PC-3 (cell line): Measurements from ENCODE around the gene CTCFL. TPM values are rescaled to one million over a fixed set of nuclear protein-coding genes. Genes with fewer than 3 reads are reported as not detected.

Experiments
- ATAC-seq: fragments of 200-7000 bp; cut with Tn5 transposase; 2 replicates; pipeline ENCODE4 v1.9.1; 2020; ENCODE audit warnings: mild to moderate bottlenecking, moderate library complexity
- BruUV-seq: library from RNA; stranded (reverse); fragments of 400-500 nt; replicated peaks from 2 replicates; lab custom pipeline; 2021; lab: Mats Ljungman, UMichigan
- CTCF ChIA-PET: fragments of 300-600 bp; sonication (Branson Sonifier 250); formaldehyde crosslinking; loops from one replicate; lab custom pipeline; 2022; ENCODE audit warnings: antibody characterized with exemption; lab: Charles Lee
- POLR2A ChIA-PET: fragments of 300-600 bp; sonication (Branson Sonifier 250); formaldehyde crosslinking; loops from one replicate; lab custom pipeline; 2022; ENCODE audit warnings: antibody characterized with exemption; ENCODE audit not compliant: unreplicated experiment; lab: Charles Lee
- DNase-seq: peaks from one replicate; pipeline ENCODE4 v3.0.0-alpha.2; 2015
- H2AFZ ChIP-seq: fragments of 300-600 bp; sonication (generic); 2 replicates; pipeline ENCODE4 v1.6.0; 2016; ENCODE audit warnings: antibody characterized with exemption, low read length
- H3F3A ChIP-seq: fragments of 300-600 bp; sonication (generic); one replicate; pipeline ENCODE4 v1.6.0; 2017; ENCODE audit warnings: antibody characterized with exemption, low read length, control low read depth, mild to moderate bottlenecking; ENCODE audit not compliant: unreplicated experiment
- H3K27ac ChIP-seq: fragments of 300-600 bp; sonication (generic); 2 replicates; pipeline ENCODE4 v1.5.1; 2016; ENCODE audit warnings: mild to moderate bottlenecking, low read length
- H3K27me3 ChIP-seq: fragments of 300-600 bp; sonication (generic); 2 replicates; pipeline ENCODE4 v1.6.1; 2016; ENCODE audit warnings: low read length, mixed read lengths
- H3K36me3 ChIP-seq: fragments of 300-600 bp; sonication (generic); 2 replicates; pipeline ENCODE4 v1.6.1; 2016; ENCODE audit warnings: low read depth, mixed run types, low read length, mixed read lengths
- H3K4me1 ChIP-seq: fragments of 300-600 bp; sonication (generic); 2 replicates; pipeline ENCODE4 v1.5.1; 2016; ENCODE audit warnings: low read length; ENCODE audit not compliant: insufficient read depth
- H3K4me2 ChIP-seq: fragments of 300-600 bp; sonication (generic); 2 replicates; pipeline ENCODE4 v1.6.0; 2016; ENCODE audit warnings: low read length
- H3K4me3 ChIP-seq: fragments of 300-600 bp; sonication (generic); 2 replicates; pipeline ENCODE4 v1.5.1; 2016; ENCODE audit warnings: mild to moderate bottlenecking, low read length, mixed read lengths
- H3K79me2 ChIP-seq: fragments of 300-600 bp; sonication (generic); 2 replicates; pipeline ENCODE4 v1.6.1; 2017; ENCODE audit warnings: low read length, mixed read lengths
- H3K9ac ChIP-seq: fragments of 300-600 bp; sonication (generic); 2 replicates; pipeline ENCODE4 v1.6.0; 2016; ENCODE audit warnings: mild to moderate bottlenecking, low read length
- H3K9me2 ChIP-seq: fragments of 300-600 bp; sonication (generic); replicated peaks from 2 replicates; pipeline ENCODE4 v1.6.1; 2016; ENCODE audit warnings: mixed run types, low read length, mixed read lengths
- H3K9me3 ChIP-seq: fragments of 300-600 bp; sonication (generic); 2 replicates; pipeline ENCODE4 v1.6.1; 2016; ENCODE audit warnings: low read length, mixed read lengths
- H4K20me1 ChIP-seq: fragments of 300-600 bp; sonication (generic); 2 replicates; pipeline ENCODE4 v1.6.1; 2016; ENCODE audit warnings: low read length, mixed read lengths
- EZH2 ChIP-seq: fragments of 300-600 bp; sonication (generic); IDR thresholded peaks from one replicate; pipeline ENCODE4 v1.6.1; 2017; ENCODE audit warnings: antibody characterized with exemption, mild to moderate bottlenecking, low read length; ENCODE audit not compliant: unreplicated experiment
- EZH2phosphoT487 ChIP-seq: fragments of 300-600 bp; sonication (generic); IDR thresholded peaks from 2 replicates; pipeline ENCODE4 v1.6.1; 2018; ENCODE audit warnings: mild to moderate bottlenecking, antibody characterized with exemption, low read length, borderline replicate concordance
- intact Hi-C: fragments of 100-400 bp; cut with micrococcal nuclease; formaldehyde crosslinking; loops from 2 replicates; pipeline ENCODE4 v1.9.0; 2023
- total RNA-seq: library from RNA; depleted of rRNA; stranded (reverse); fragments of >200 nt; gene quantifications from 2 replicates; pipeline ENCODE4 v1.2.3, GENCODE V29; 2014
- TF ChIP-seq, protein P1 (sequence below): fragments of 300-600 bp; sonication (generic); conservative IDR thresholded peaks from 2 replicates; pipeline ENCODE4 v1.5.1; 2017; ENCODE audit warnings: antibody characterized with exemption, low read depth, mild to moderate bottlenecking, low read length

Gene CTCFL
- total RNA-seq, 1 experiment from 2014 or later: not detected

DNA sequence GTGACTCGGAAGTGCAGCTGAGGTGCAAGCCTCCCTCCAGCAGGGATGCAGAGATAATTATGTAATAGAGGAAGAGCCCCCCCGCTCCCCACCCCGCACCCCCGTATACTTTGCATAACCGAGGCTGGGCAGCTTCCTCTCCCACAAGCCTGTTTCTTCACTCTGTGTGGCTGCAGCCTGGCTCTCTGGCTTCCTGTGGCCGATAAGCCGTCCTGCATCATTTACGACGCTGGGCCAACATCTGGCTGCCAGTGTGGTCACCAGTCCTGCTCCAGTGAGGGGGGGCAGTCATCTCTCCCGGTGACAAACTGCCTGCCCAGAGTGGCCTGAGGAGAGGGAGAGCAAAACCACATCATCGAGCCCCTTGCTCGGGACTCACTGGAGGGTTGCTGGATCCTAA, 74.5 kb downstream of the CTCFL start:
- no peaks in the 10 kb centered on the region for H3K9me3 ChIP-seq
- peak overlapping the region; percentile 68 for H3K4me2 ChIP-seq
- H3K4me1 ChIP-seq: peaks cover 20% of the 10 kb centered on the region
- no peaks in the 10 kb centered on the region for H3K36me3 ChIP-seq
- DNase-seq: peak; percentile 49
- intact Hi-C loops: no loop called here
- POLR2A ChIA-PET: no interaction called here
- H3K4me3 ChIP-seq: no peak overlapping the region; the same call in 1 of the 2 replicates
- no peaks in the 10 kb centered on the region for H3K9me2 ChIP-seq
- no TSS peak for BruUV-seq
- no peaks in the 10 kb centered on the region for H4K20me1 ChIP-seq
- H3K9ac ChIP-seq: no peak overlapping the region
- CTCF ChIA-PET: no interaction called here
- H3F3A ChIP-seq: no peaks in the 10 kb centered on the region
- TF ChIP-seq EZH2 (no peak), EZH2phosphoT487 (no peak)
- TF ChIP-seq, protein P1, sequence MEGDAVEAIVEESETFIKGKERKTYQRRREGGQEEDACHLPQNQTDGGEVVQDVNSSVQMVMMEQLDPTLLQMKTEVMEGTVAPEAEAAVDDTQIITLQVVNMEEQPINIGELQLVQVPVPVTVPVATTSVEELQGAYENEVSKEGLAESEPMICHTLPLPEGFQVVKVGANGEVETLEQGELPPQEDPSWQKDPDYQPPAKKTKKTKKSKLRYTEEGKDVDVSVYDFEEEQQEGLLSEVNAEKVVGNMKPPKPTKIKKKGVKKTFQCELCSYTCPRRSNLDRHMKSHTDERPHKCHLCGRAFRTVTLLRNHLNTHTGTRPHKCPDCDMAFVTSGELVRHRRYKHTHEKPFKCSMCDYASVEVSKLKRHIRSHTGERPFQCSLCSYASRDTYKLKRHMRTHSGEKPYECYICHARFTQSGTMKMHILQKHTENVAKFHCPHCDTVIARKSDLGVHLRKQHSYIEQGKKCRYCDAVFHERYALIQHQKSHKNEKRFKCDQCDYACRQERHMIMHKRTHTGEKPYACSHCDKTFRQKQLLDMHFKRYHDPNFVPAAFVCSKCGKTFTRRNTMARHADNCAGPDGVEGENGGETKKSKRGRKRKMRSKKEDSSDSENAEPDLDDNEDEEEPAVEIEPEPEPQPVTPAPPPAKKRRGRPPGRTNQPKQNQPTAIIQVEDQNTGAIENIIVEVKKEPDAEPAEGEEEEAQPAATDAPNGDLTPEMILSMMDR: no peak
- peaks cover 8% of the 10 kb centered on the region; the same call in 1 of the 2 replicates for H3K27me3 ChIP-seq
- H2AFZ ChIP-seq: no peak overlapping the region
- peak; percentile 66 for ATAC-seq
- H3K79me2 ChIP-seq: no peaks in the 10 kb centered on the region
- no peak overlapping the region for H3K27ac ChIP-seq

DNA sequence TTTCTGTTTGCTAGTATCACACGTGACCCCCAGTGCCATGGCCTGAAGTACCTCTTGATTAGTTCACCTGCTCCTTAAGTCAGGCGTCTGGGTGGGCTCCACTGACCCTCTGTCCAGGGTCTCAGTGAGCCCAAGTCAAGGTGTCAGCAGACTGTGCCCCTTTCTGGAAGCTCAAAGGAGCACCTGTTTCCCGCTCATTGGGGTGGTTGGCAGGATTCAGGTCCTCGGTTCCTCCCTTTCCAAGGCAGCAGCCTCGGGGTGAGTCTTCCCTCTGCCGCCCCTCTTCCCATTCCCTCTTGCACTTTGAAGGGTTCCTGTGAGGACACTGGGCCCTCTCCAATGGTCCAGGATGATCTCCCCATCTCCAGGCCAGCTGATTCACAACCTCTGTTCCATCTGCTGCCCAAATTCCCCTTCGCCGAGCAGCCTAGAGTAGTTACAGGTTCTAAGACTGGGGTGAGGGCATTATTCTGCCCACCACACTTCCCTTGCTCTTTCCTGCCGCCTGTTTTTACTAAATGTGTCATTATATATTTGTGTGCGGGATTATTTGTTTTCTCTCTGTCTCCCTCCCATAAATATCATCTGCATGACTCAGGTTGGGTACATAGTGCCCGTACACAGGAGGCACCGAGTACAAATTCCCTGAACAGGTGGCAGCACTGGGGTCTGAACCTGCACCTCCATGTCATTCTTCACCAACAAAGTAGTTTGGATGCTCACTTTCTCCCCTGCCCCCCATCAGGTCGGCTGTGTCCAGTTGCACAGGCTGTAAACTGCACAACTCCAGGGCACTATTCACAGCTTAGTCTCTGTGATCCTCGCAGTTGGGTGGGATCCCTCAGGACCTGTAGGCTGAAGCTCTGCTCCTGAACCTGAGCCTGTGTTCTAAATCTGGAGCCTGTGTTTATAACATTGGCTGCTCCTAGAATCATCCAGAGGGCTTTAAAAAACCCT, 75.3 kb downstream of the CTCFL start:
- Histone ChIP-seq H3K4me1 (peaks cover 20% of the 10 kb centered on the region), H2AFZ (no peak overlapping the region), H3K79me2 (no peaks in the 10 kb centered on the region), H3K9me2 (no peaks in the 10 kb centered on the region), H3F3A (no peaks in the 10 kb centered on the region), H3K9ac (no peak overlapping the region), H3K9me3 (no peaks in the 10 kb centered on the region), H3K4me3 (no peak overlapping the region; the same call in 1 of the 2 replicates), H3K36me3 (no peaks in the 10 kb centered on the region), H4K20me1 (no peaks in the 10 kb centered on the region), H3K27ac (no peak overlapping the region), H3K27me3 (peaks cover 9% of the 10 kb centered on the region; the same call in 1 of the 2 replicates), H3K4me2 (peak overlapping the region; percentile 68)
- ATAC-seq: peak; percentile 94
- no TSS peak for BruUV-seq
- ChIA-PET POLR2A (no interaction called here), CTCF (no interaction called here)
- TF ChIP-seq, protein P1: peak; percentile 33
- TF ChIP-seq EZH2: no peak
- peak; percentile 90 for DNase-seq
- intact Hi-C loops: loop anchor here (2.0 kb wide), 1 partner anchor 45 kb away; no protein-coding TSS in a partner anchor
